Islet of Langerhans (tissue), 1 donor: ENCODE measurements around the gene NME3.
"Not testable (repeated sequence)": the region's sequence is repeated elsewhere in the genome, so short reads cannot be mapped to it uniquely, and the experiment has no call there.

Source experiments
- FAIRE-seq: peaks from one replicate; lab custom pipeline; 2011; peaks lifted over from hg19 to GRCh38; lab: Jason Lieb, UNC

NME3 gene

GRCh38 chr16:1771188-1771863 is at the start of gene NME3:
NME3 (minus strand) TSS chr16:1771543; CDS start chr16:1771534, 9 bp downstream.
- no peak for FAIRE-seq

- no peak for FAIRE-seq
Measured at GRCh38 chr16:1820946-1821290, 49.6 kb upstream of the NME3 start.

GRCh38 chr16:1820096-1820945 is 49.0 kb upstream of the NME3 start:
- FAIRE-seq, result no peak

- FAIRE-seq, result no peak
Measured at GRCh38 chr16:1819611-1820010, 48.3 kb upstream of the NME3 start.

- FAIRE-seq, result no peak
Measured at GRCh38 chr16:1818873-1819525, 47.7 kb upstream of the NME3 start.

GRCh38 chr16:1818204-1818872 is 47.0 kb upstream of the NME3 start:
- no peak for FAIRE-seq

GRCh38 chr16:1817716-1818115 is 46.4 kb upstream of the NME3 start:
- FAIRE-seq, result no peak

GRCh38 chr16:1817276-1817589 is 45.9 kb upstream of the NME3 start:
- FAIRE-seq, result no peak

GRCh38 chr16:1816396-1817275 is 45.3 kb upstream of the NME3 start:
- FAIRE-seq, result no peak

GRCh38 chr16:1815461-1815860 is 44.1 kb upstream of the NME3 start:
- no peak for FAIRE-seq

- no peak for FAIRE-seq
Measured at GRCh38 chr16:1812732-1813163, 41.4 kb upstream of the NME3 start.

- FAIRE-seq, result no peak
Measured at GRCh38 chr16:1810536-1810935, 39.2 kb upstream of the NME3 start.

GRCh38 chr16:1810106-1810505 is 38.8 kb upstream of the NME3 start:
- no peak for FAIRE-seq

GRCh38 chr16:1809281-1809801 is 38.0 kb upstream of the NME3 start:
- no peak for FAIRE-seq

- no peak for FAIRE-seq
Measured at GRCh38 chr16:1808691-1809090, 37.3 kb upstream of the NME3 start.

GRCh38 chr16:1807626-1808025 is 36.3 kb upstream of the NME3 start:
- no peak for FAIRE-seq

- no peak for FAIRE-seq
Measured at GRCh38 chr16:1800701-1801100, 29.4 kb upstream of the NME3 start.

- FAIRE-seq, result not testable (repeated sequence)
Measured at GRCh38 chr16:1799263-1799662, 27.9 kb upstream of the NME3 start.

GRCh38 chr16:1794908-1795666 is 23.7 kb upstream of the NME3 start:
- FAIRE-seq, result no peak

- no peak for FAIRE-seq
Measured at GRCh38 chr16:1794221-1794871, 23.0 kb upstream of the NME3 start.
